ENCODE measurements around the gene OR5B12.
"Not testable (repeated sequence)": the region's sequence is repeated elsewhere in the genome, so short reads cannot be mapped to it uniquely, and the experiment has no call there.

Gene OR5B12

GRCh38 chr11:58442136-58442535 lies at the start of gene OR5B12:
TSS of gene OR5B12 (minus strand) at chr11:58442236. CDS start at chr11:58440151, 2,085 bp downstream.
- DNase-seq (ENCODE audit: extremely low read depth in 1 of 2, low read depth in 1 of 2), result no peak

GRCh38 chr11:58490827-58491226 lies 48.8 kb upstream of the OR5B12 start:
- no peak for DNase-seq (ENCODE audit: extremely low read depth in 1 of 2, low read depth in 1 of 2)

- DNase-seq (ENCODE audit: extremely low read depth in 1 of 2, low read depth in 1 of 2), result no peak
Measured at GRCh38 chr11:58487170-58487569, 45.1 kb upstream of the OR5B12 start.

- DNase-seq (ENCODE audit: extremely low read depth in 1 of 2, low read depth in 1 of 2), result no peak
Measured at GRCh38 chr11:58485961-58486360, 43.9 kb upstream of the OR5B12 start.

GRCh38 chr11:58471892-58472291 lies 29.9 kb upstream of the OR5B12 start:
- DNase-seq (ENCODE audit: extremely low read depth in 1 of 2, low read depth in 1 of 2), result no peak

- DNase-seq (ENCODE audit: extremely low read depth in 1 of 2, low read depth in 1 of 2), result no peak
Measured at GRCh38 chr11:58466293-58466692, 24.3 kb upstream of the OR5B12 start.

GRCh38 chr11:58465690-58466089 lies 23.7 kb upstream of the OR5B12 start:
- no peak for DNase-seq (ENCODE audit: extremely low read depth in 1 of 2, low read depth in 1 of 2)

- DNase-seq (ENCODE audit: extremely low read depth in 1 of 2, low read depth in 1 of 2), result no peak
Measured at GRCh38 chr11:58451585-58451984, 9.5 kb upstream of the OR5B12 start.

- DNase-seq (ENCODE audit: extremely low read depth in 1 of 2, low read depth in 1 of 2), result no peak
Measured at GRCh38 chr11:58446294-58446693, 4.3 kb upstream of the OR5B12 start.

GRCh38 chr11:58444300-58444699 lies 2.3 kb upstream of the OR5B12 start:
- no peak for DNase-seq (ENCODE audit: extremely low read depth in 1 of 2, low read depth in 1 of 2)

- DNase-seq (ENCODE audit: extremely low read depth in 1 of 2, low read depth in 1 of 2), result no peak
Measured at GRCh38 chr11:58438486-58438885, 3.5 kb downstream of the OR5B12 start.

- DNase-seq (ENCODE audit: extremely low read depth in 1 of 2, low read depth in 1 of 2), result no peak
Measured at GRCh38 chr11:58434217-58434616, 7.8 kb downstream of the OR5B12 start.

GRCh38 chr11:58433638-58434203 lies 8.3 kb downstream of the OR5B12 start:
- no peak for DNase-seq (ENCODE audit: extremely low read depth in 1 of 2, low read depth in 1 of 2)

- no peak for DNase-seq (ENCODE audit: extremely low read depth in 1 of 2, low read depth in 1 of 2)
Measured at GRCh38 chr11:58429273-58429672, 12.8 kb downstream of the OR5B12 start.

GRCh38 chr11:58428021-58428420 lies 14.0 kb downstream of the OR5B12 start, which contains the start of gene OR5B2:
TSS of gene OR5B2 (minus strand) at chr11:58428121. CDS start at chr11:58423261, 4,860 bp downstream.
- DNase-seq (ENCODE audit: extremely low read depth in 1 of 2, low read depth in 1 of 2), result no peak

- no peak for DNase-seq (ENCODE audit: extremely low read depth in 1 of 2, low read depth in 1 of 2)
Measured at GRCh38 chr11:58406774-58407173, 35.3 kb downstream of the OR5B12 start, which contains the start of gene OR5B3. TSS of gene OR5B3 (minus strand) at chr11:58406874. CDS start at chr11:58403409, 3,465 bp downstream.

- DNase-seq (ENCODE audit: extremely low read depth in 1 of 2, low read depth in 1 of 2), result not testable (repeated sequence)
Measured at GRCh38 chr11:58399622-58400021, 42.4 kb downstream of the OR5B12 start.

GRCh38 chr11:58395581-58395980 lies 46.5 kb downstream of the OR5B12 start:
- DNase-seq (ENCODE audit: extremely low read depth in 1 of 2, low read depth in 1 of 2), result no peak

GRCh38 chr11:58394195-58394594 lies 47.8 kb downstream of the OR5B12 start:
- no peak for DNase-seq (ENCODE audit: extremely low read depth in 1 of 2, low read depth in 1 of 2)

GRCh38 chr11:58392746-58393145 lies 49.3 kb downstream of the OR5B12 start:
- no peak for DNase-seq (ENCODE audit: extremely low read depth in 1 of 2, low read depth in 1 of 2)

- DNase-seq (ENCODE audit: extremely low read depth in 1 of 2, low read depth in 1 of 2), result no peak
Measured at GRCh38 chr11:58391879-58392278, 50.2 kb downstream of the OR5B12 start.

- no peak for DNase-seq (ENCODE audit: extremely low read depth in 1 of 2, low read depth in 1 of 2)
Measured at GRCh38 chr11:58390551-58391063, 51.4 kb downstream of the OR5B12 start.

Measured in stimulated activated CD8-positive, alpha-beta memory T cell treated with anti-CD3 and anti-CD28 coated beads, Interleukin-7, amount 100 ng/mL, for 48 hours (primary cell).